Measurements from ENCODE around the gene CACUL1.
A peak's percentile ranks its signal among the peaks of the same experiment; 100 is the strongest.
"Not testable (repeated sequence)": the region's sequence is repeated elsewhere in the genome, so short reads cannot be mapped to it uniquely, and the experiment has no call there.

Gene CACUL1

DNA sequence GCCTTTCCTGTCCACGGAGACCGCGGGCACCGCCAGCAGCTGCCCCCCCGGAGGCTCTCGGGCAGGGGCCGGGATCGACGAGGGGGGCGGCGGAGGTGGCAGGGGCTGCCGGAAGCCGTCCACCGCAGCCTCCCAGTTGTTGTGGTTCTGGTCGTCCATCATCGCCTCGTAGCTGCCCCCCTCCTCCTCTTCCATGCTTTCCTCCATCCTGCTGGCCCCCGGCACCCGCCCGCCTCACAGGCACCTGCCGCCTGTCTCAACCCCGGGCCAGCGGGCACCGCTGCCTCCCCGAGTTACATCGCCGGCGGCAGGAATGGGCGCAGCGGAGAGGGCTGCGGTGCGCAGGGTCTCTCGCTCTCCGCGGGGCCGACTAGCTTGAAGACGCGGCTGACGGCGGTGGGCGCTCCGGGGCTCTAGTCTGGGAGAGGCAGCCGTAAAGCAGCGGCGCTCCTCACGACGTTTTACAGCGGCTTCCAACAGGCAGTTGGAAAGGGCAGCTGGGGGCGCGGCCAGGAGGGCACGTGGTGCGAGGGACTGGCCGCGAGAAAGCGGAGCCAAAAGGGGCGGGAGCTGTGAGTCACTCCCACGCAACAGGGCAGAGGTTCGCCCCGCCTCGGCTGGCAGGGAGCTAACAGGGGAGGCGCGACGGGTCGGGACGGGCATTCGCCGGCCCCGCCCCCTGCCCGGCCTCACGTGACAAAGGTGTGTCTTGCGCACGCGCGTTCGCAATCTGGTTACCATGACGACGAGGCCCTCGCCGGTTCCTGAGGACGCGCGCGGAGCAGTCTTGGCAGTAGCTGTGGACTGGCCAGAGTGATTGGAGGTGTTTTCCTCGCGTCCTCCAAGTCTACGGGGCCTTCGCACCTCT lies at the start of gene CACUL1:
TSS of gene CACUL1 (minus strand) at position 415 of the 868 bp plus-strand sequence. CDS start at position 207, 208 bp downstream.
- DNase-seq = peak; percentile 99

- no peak for DNase-seq
These were observed 49.5 kb upstream of the CACUL1 start for GRCh38 chr10:118804262-118804773.

GRCh38 chr10:118802126-118802793 lies 47.5 kb upstream of the CACUL1 start:
- DNase-seq = no peak

GRCh38 chr10:118800920-118801319 lies 46.1 kb upstream of the CACUL1 start:
- DNase-seq = no peak

DNA sequence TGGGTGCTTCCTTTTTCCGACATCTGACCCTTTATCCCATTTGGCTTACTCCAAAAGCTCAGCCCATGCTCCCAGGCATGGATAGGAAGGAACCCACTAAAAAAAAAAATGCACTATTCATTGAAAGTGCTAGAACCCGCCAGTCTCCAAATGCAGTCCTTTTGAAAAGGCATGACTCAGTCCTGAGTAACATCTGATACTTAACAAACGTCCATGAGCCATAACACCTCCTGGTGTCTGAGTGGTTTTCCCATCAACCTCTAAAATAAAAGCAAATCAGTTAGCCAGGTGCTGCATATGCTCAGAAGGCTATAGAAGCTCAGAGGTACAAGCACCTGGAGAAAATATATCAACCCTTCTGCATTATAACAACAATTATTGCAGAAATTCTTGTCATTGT lies 45.0 kb upstream of the CACUL1 start:
- DNase-seq = no peak

GRCh38 chr10:118798231-118798662 lies 43.5 kb upstream of the CACUL1 start:
- no peak for DNase-seq

GRCh38 chr10:118794971-118795370 lies 40.2 kb upstream of the CACUL1 start:
- DNase-seq = not testable (repeated sequence)

DNA sequence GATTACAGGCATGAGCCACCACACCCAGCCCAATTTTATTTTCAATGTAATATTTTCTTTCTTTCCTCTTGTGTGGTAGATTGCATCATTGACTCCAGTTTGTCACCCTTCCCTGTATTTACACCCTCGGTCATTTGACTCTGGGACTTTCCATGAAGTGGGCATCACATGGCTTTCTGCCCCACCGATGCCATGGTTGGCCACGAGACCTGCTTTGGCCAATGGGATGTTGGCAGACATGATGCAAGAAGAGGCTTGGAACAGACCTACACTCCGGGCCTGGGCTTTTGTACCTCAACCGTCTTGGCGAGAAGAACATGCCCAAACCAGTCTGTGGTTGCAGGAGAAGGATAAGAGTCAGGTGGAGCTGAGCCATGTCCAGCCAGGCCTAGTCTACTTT lies 38.8 kb upstream of the CACUL1 start:
- no peak for DNase-seq

DNA sequence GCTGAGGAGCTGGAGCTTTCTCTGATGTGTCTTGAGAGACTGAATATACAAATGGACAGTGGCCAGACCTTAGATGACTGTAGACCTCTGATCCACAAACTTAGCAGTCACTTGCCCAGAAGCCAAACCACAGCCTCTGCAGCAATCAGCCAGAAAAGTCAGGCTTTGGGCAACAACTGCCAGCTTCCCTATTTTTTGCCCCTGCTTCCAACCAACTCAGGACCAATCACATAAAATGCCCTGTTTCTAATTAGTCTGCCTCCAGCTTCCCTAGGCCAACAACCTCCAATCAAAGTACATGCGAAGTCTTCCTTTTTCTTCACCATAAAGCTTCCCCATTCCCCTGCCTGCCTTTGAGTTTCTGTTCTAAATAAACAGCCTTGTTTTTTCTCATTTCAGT lies 37.8 kb upstream of the CACUL1 start:
- no peak for DNase-seq

DNA sequence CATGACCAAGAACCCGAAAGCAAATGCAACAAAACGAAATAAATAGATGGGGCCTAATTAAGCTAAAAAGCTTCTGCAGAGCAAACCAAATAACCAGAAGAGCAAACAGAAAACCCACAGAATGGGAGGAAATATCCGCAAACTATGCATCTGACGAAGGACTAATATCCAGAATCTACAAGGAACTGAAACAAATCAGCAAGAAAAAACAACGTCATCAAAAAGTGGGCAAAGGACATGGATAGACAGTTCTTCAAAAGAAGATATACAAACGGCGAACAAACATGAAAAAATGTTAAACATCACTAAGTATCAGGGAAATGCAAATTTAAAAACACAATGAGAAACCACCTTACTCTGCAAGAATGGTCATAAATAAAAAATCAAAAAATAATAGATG lies 35.3 kb upstream of the CACUL1 start:
- DNase-seq = no peak

- DNase-seq = no peak
These were observed 30.8 kb upstream of the CACUL1 start for GRCh38 chr10:118785551-118785950.

DNA sequence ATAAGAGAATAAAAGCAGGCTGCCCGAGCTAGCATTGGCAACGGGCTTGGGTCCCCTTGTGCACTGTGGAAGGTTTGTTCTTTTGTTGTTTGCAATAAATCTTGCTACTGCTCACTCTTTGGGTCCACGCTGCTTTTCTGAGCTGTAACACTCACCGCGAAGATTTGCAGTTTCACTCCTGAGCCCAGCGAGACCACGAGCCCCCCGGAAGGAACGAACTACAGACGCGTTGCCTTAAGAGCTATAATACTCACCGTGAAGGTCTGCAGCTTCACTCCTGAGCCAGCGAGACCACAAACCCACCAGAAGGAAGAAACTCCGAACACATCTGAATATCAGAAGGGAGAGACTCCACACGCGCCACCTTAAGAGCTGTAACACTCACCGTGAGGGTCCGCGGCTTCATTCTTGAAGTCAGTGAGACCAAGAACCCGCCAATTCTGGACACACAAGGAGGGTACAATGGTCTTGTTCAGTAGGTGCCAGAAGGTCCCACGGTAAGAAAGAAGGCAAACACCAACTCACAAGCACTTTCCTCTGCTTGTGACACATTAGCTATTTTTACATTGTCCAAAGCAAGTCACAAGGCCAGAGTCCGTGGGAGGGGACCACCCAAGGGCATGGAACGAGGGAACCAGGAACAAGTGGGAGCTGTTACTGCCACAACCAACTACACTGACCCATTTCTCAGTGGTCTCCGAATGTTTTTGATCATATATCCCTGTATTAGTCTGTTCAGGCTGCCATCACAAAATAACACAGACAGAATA lies 29.2 kb upstream of the CACUL1 start:
- no peak for DNase-seq

DNA sequence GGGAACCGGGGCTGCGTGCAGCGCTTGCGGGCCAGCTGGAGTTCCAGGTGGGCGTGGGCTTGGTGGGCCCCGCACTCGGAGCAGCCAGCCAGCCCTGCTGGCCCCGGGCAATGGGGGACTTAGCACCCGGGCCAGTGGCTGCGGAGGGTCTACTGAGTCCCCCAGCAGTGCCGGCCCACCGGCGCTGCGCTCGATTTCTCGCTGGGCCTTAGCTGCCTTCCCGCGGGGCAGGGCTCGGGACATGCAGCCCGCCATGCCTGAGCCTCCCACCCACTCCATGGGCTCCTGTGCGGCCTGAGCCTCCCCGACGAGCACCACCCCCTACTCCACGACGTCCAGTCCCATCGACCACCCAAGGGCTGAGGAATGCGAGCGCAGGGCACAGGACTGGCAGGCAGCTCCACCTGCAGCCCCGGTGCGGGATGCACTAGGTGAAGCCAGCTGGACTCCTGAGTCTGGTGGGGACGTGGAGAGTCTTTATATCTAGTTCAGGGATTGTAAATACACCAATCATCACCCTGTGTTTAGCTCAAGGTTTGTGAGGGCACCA lies 28.2 kb upstream of the CACUL1 start:
- not testable (repeated sequence) for DNase-seq

- peak; percentile 35 to 43 for DNase-seq
These were observed 26.8 kb upstream of the CACUL1 start for GRCh38 chr10:118781541-118781940.

- DNase-seq = no peak
These were observed 24.0 kb upstream of the CACUL1 start for GRCh38 chr10:118778727-118779126.

DNA sequence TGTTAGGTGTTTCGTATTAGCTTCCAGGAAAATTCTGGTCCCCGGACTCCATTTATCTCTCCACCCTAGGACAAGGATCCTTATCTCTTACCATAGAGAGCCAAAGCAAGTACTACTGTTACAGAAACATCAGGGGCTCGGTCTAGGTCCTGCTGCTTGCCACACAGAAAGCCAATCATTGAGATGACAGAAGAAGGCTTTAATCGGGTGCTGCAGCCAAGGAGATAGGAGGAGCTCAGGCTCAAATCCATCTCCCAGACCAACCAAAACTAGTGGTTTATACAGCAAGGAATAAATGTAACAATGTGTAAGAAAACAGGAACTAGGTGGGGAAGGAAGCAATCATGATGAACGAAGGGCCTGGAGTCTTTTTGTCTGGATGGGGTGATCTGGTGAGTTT lies 22.2 kb upstream of the CACUL1 start:
- no peak for DNase-seq

GRCh38 chr10:118776033-118776432 lies 21.3 kb upstream of the CACUL1 start:
- DNase-seq = no peak

DNA sequence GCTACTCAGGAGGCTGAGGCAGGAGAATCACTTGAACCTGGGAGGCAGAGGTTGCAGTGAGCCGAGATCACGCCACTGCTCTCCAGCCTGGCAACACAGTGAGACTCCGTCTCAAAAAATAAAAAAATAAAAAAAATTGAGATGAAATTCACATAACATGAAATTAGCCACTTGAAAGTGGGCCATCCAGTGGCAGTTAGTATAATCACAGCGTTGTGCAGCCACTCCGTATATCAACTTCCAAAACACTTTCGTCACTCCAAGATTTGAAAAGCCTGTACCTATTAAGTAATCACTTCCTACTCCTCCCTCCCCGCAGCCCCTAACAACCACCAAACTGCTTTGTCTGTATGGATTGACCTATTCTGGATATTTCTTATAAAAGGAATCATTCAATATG lies 20.7 kb upstream of the CACUL1 start:
- DNase-seq = no peak

GRCh38 chr10:118773041-118773440 lies 18.3 kb upstream of the CACUL1 start:
- no peak for DNase-seq

DNA sequence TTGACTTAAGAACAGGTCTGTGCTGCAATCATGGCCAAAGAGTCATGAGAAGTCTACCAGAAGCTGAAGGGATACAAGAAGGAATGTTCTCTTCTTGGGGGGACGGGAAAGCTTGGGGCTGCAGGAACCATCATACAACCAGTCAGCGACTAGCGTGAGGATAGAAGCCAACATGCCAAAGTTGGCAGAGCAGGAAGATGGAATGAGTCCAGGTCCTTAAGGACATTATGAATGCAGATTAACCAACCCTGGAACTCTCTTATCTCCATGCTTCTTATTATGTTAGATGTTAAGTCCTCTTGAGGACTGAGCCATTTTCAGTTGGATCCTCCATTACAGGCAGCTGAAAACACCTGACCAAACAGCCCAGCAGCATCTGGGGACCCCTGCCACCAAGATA lies 17.2 kb upstream of the CACUL1 start:
- DNase-seq = no peak

DNA sequence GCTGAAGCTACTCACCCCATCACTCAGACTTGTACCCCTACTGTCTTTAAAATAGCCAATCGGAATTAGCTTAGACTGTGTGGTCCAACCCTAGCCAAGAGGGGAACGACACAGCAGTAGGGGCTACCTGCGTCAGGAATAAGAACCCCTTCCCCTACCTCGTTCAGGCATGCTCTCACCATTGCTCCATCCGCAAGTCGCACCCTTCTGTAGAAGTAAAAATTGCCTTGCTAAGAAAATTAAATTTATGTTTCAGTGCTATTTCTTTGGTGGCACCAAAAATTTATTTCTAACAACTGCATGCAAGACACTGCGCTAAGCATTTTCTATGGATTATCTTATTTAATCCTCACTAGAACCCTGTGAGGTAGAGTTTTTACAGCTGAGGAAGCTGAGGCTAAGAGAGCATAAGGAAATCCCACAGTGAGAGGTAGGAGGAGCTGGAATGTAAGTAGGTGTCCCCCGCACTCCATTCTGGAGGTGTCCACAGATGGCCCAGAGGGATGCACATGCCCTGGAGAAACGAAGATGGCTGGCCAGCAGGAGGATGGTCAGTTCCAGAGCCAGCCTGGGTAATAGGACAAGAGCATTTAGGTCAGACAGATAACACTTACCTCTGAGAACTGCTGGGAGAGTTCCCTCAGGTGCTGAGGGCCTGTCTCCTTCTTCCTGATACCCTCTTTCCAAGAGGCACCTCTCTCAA lies 15.3 kb upstream of the CACUL1 start:
- no peak for DNase-seq
